Stimulated activated naive CD8-positive, alpha-beta T cell treated with anti-CD3 and anti-CD28 coated beads, Interleukin-15, amount 100 ng/mL, for 72 hours (primary cell): Measurements from ENCODE around the gene GPX5.

Source experiments
- ATAC-seq: fragments of 150-1000 bp; cut with Tn5 transposase; 2 replicates; pipeline ENCODE4 v1.10.0; 2021; ENCODE audit warnings: mild to moderate bottlenecking, moderate library complexity
- DNase-seq, 2 donors: peaks; one replicate each; pipeline ENCODE4 v3.0.0; 2021 to 2022
- H3K27ac Mint-ChIP-seq, 2 donors: one replicate each; pipeline ENCODE4 v1.8.0; 2022; ENCODE audit warnings: mild to moderate bottlenecking in 2 of 2, mixed read lengths in 2 of 2, moderate library complexity in 2 of 2
- H3K27me3 Mint-ChIP-seq: one replicate; pipeline ENCODE4 v1.8.0; 2022; ENCODE audit warnings: mixed read lengths
- H3K4me1 Mint-ChIP-seq: one replicate; pipeline ENCODE4 v1.8.0; 2022; ENCODE audit warnings: mild to moderate bottlenecking, mixed read lengths
- H3K4me3 Mint-ChIP-seq, 2 donors: one replicate each; pipeline ENCODE4 v1.8.0; 2022; ENCODE audit warnings: mild to moderate bottlenecking in 2 of 2, mixed read lengths in 2 of 2, moderate library complexity in 1 of 2
- H3K9me3 Mint-ChIP-seq, 2 donors: one replicate each; pipeline ENCODE4 v1.8.0; 2022; ENCODE audit warnings: mixed read lengths in 2 of 2

GPX5 gene

GRCh38 chr6:28565823-28566526, 40.3 kb downstream of the GPX5 start:
- H3K27ac Mint-ChIP-seq: no peak overlapping the region
- no peaks in the 10 kb centered on the region for H3K4me1 Mint-ChIP-seq
- no peak overlapping the region for H3K4me3 Mint-ChIP-seq
- H3K27me3 Mint-ChIP-seq: peaks cover 51% of the 10 kb centered on the region
- H3K9me3 Mint-ChIP-seq: no peaks in the 10 kb centered on the region
- no peak for DNase-seq
- no peak for ATAC-seq

- Mint-ChIP-seq H3K27me3 (peaks cover 44% of the 10 kb centered on the region), H3K27ac (no peak overlapping the region), H3K4me1 (no peaks in the 10 kb centered on the region), H3K9me3 (no peaks in the 10 kb centered on the region), H3K4me3 (no peak overlapping the region)
- no peak for ATAC-seq
- DNase-seq: no peak
Measured at GRCh38 chr6:28566527-28567252, 41.0 kb downstream of the GPX5 start.

- no peaks in the 10 kb centered on the region for H3K4me1 Mint-ChIP-seq
- H3K27me3 Mint-ChIP-seq: peaks cover 42% of the 10 kb centered on the region
- no peak for ATAC-seq
- H3K9me3 Mint-ChIP-seq: no peaks in the 10 kb centered on the region
- H3K4me3 Mint-ChIP-seq: no peak overlapping the region
- H3K27ac Mint-ChIP-seq: no peak overlapping the region
- no peak for DNase-seq
Measured at GRCh38 chr6:28567506-28567905, 41.8 kb downstream of the GPX5 start.

- H3K4me3 Mint-ChIP-seq: no peak overlapping the region
- H3K27me3 Mint-ChIP-seq: peaks cover 39% of the 10 kb centered on the region
- ATAC-seq (no peak), DNase-seq (no peak)
- no peaks in the 10 kb centered on the region for H3K9me3 Mint-ChIP-seq
- no peak overlapping the region for H3K27ac Mint-ChIP-seq
- no peaks in the 10 kb centered on the region for H3K4me1 Mint-ChIP-seq
Measured at GRCh38 chr6:28568515-28569108, 42.9 kb downstream of the GPX5 start.

GRCh38 chr6:28569748-28570147, 44.1 kb downstream of the GPX5 start:
- DNase-seq (no peak), ATAC-seq (no peak)
- H3K4me3 Mint-ChIP-seq: no peak overlapping the region
- no peaks in the 10 kb centered on the region for H3K9me3 Mint-ChIP-seq
- peaks cover 43% of the 10 kb centered on the region for H3K27me3 Mint-ChIP-seq
- H3K27ac Mint-ChIP-seq: no peak overlapping the region
- H3K4me1 Mint-ChIP-seq: no peaks in the 10 kb centered on the region

GRCh38 chr6:28580475-28580874, 54.8 kb downstream of the GPX5 start:
- ATAC-seq: no peak
- H3K27ac Mint-ChIP-seq: no peak overlapping the region

GRCh38 chr6:28583463-28583862, 57.8 kb downstream of the GPX5 start:
- Mint-ChIP-seq H3K4me3 (no peak overlapping the region), H3K4me1 (peaks cover 22% of the 10 kb centered on the region), H3K9me3 (no peaks in the 10 kb centered on the region), H3K27me3 (peaks cover 35% of the 10 kb centered on the region), H3K27ac (no peak overlapping the region)
- ATAC-seq (no peak), DNase-seq (no peak)

More at GRCh38 chr6:28580475-28580874, 54.8 kb downstream of the GPX5 start:
- Mint-ChIP-seq H3K4me1 (no peaks in the 10 kb centered on the region), H3K9me3 (no peaks in the 10 kb centered on the region), H3K27me3 (peaks cover 8% of the 10 kb centered on the region), H3K4me3 (no peak overlapping the region)
- no peak for DNase-seq
